NCI-H69 (cell line): ENCODE results near the gene CHST13.

Source experiments
- DNase-seq: peaks from one replicate; lab custom pipeline; 2025; lab: John Stamatoyannopoulos, UW

CHST13 gene

GRCh38 chr3:126509597-126510307 is 14.2 kb upstream of the CHST13 start:
- DNase-seq = no peak

DNA sequence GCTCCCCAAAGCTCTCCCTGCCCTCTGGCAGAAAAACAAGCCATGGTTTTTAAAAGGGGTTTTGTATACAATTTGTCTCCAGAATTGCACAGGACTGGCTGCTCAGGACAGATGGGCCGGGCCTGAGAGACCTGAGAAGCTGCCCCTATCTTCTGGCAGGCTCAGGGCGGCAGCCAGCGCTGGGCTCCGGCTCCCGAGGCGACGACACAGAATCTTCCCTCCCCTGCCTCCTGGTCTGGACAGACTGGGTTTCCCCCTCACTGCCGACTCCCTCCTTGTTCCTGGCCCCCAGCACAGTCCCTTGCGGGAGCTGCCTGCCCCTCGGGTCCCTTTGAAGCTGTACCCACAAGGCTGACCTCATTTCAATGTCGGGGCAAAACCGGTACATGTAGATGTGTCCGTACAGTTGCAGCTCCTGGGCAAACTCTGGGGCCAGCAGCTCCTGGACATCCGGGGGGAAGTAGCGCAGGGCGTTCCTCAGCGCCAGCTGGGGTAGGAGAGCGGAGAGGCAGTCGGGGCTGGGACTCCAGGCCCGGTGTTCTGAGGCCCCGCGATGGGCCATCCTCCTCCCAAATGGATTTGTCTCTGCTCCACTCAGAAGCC is 13.5 kb upstream of the CHST13 start:
- no peak for DNase-seq

- DNase-seq = peak; percentile 11
Measured at GRCh38 chr3:126511291-126511690, 12.7 kb upstream of the CHST13 start.

GRCh38 chr3:126512026-126512425 is 11.9 kb upstream of the CHST13 start:
- no peak for DNase-seq

DNA sequence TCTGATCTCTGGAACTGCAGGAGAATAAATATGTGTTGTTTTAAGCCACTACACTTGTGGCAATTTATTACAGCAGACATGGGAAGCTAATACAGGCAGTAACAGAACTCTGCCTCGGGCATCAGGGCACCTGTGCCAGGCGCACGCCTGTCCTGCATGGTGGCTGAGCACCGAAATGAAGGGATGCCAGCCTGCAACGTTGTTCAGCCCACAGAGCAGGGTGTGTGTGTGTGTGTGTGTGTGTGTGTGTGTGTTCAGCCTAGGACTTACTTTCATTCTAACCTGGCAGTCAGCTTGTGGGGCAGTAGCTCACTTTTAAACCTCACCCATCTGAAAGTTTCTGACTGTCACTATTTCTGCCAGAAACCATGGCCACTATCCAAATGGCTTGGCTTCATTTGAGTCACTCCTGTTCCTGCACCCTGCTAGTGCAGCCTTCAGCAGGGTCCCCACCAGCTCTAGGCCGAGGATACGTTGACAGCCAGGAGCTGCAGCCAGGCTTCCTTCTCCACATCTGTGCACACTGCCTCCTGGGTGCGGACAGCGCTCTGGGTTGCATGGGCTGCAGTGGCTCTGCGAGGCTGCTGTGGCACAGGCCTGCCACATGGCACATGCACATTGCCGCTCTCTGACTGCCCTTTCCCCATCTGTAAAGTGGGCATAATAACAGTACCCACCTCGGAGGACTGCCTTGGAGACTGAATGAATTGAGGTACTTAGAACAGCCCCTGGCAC is 10.9 kb upstream of the CHST13 start:
- no peak for DNase-seq

GRCh38 chr3:126514161-126514560 is 9.8 kb upstream of the CHST13 start:
- no peak for DNase-seq

GRCh38 chr3:126515066-126515706 is 8.8 kb upstream of the CHST13 start:
- DNase-seq = peak; percentile 78

GRCh38 chr3:126516152-126516935 is 7.6 kb upstream of the CHST13 start:
- no peak for DNase-seq

- no peak for DNase-seq
Measured at GRCh38 chr3:126516936-126517290, 7.0 kb upstream of the CHST13 start.

- no peak for DNase-seq
Measured at GRCh38 chr3:126517291-126517951, 6.5 kb upstream of the CHST13 start, which contains the start of gene UROC1. UROC1 (minus strand) TSS chr3:126517773; CDS start chr3:126517719, 54 bp downstream.

GRCh38 chr3:126517986-126518778 is 5.8 kb upstream of the CHST13 start:
- peak; percentile 3 for DNase-seq

GRCh38 chr3:126518779-126519177 is 5.2 kb upstream of the CHST13 start:
- DNase-seq = no peak

GRCh38 chr3:126519506-126520455 is 4.2 kb upstream of the CHST13 start:
- DNase-seq = no peak

GRCh38 chr3:126521122-126521891 is 2.6 kb upstream of the CHST13 start:
- peak; percentile 45 for DNase-seq

- peak; percentile 62 for DNase-seq
Measured at GRCh38 chr3:126522363-126522788, 1.6 kb upstream of the CHST13 start.

DNA sequence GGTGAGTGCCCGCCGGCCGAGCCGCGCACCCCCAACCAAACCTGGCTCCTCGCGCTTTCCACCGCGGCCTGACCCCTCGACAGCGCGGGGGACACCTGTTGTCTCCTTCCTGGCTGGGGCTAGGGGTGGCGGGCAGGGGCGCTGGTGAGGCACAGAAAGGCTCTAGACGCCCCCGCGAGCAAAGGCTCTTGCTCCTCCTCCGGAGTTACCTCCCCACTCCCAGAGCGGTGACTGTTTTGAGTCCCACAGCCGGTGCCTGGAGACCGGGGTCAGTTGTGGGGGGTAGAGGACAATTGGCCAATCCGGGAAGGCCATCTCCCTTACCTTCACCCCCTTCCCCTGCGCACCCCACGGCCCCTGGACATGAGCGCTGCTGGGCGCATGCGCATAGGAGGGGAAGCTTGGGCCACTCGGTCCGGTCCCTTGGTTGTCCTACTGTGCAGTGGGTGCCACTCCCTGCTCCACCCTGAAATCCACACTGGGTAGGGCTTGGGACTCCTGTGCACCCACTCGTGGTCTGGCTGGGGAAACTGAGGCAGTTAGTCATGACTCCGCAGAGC is 554 bp downstream of the CHST13 start:
- peak; percentile 58 for DNase-seq

- no peak for DNase-seq
Measured at GRCh38 chr3:126525091-126525852, 1.3 kb downstream of the CHST13 start.
